HG02798 (cell line): Measurements from ENCODE around the gene GBX2.
"Not testable (repeated sequence)": the region's sequence is repeated elsewhere in the genome, so short reads cannot be mapped to it uniquely, and the experiment has no call there.

ENCODE experiments used
- ATAC-seq: cut with Tn5 transposase; IDR thresholded peaks from one replicate; pipeline ENCODE4 v1.9.1; 2021; ENCODE audit warnings: mild to moderate bottlenecking; ENCODE audit not compliant: unreplicated experiment, poor library complexity

GBX2 gene

DNA sequence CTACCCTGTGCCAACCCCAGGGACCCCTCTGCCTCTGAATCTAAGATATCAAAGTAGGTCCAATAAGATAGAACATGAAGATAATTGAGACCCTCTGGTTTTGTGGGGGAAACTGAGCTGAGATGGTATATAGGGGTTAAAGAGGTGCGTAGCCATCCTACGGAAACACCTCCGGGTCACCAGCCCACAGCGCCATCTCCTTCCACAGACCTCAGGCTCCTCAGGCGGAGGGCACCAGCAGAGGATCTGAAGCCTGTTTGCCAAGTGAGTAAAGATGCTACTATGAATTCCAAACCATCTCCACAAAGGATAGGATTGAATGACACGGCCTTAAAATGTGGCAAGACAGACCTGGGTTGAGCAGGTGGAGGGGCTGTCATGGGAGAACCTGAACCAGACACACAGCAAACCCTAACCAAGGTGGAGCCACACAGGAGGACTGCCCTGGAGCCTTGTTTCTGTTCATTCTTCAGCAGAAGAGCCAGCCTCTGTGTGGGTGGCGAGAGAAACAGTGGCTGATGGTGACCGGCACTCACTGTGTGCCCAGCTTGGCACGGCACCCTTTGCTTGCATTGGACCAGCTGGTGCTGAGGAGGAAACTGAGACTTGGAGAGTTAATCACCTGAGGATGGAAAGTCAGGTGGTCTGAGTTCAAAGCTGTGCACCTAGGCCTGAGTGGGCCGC, 10.2 kb downstream of the GBX2 start:
- no peak for ATAC-seq

DNA sequence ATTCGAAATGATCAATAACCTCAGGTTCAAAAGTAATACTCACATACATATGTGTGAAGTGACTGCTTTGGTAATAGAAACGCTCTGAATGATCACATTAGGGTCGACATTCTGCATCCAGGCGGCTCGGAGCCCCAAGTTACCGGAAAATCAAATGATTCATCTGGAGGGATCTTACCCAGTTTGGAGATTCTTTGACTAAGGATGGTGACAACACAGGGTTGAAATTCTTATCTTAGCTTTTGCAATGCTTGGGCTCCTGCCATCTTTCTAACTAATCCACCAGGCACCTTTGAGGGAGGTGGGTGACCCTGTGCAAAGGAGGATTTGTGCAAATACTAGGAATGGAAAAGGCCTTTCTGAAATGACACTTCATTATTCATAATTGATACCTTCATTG, 10.8 kb downstream of the GBX2 start:
- no peak for ATAC-seq

GRCh38 chr2:236156860-236157194, 11.4 kb downstream of the GBX2 start:
- ATAC-seq: no peak

GRCh38 chr2:236156095-236156859, 11.9 kb downstream of the GBX2 start:
- ATAC-seq: no peak

GRCh38 chr2:236155406-236155805, 12.8 kb downstream of the GBX2 start:
- no peak for ATAC-seq

GRCh38 chr2:236146436-236146835, 21.8 kb downstream of the GBX2 start:
- no peak for ATAC-seq

- ATAC-seq: no peak
These were observed 24.4 kb downstream of the GBX2 start for GRCh38 chr2:236143811-236144210.

GRCh38 chr2:236141616-236142015, 26.6 kb downstream of the GBX2 start:
- not testable (repeated sequence) for ATAC-seq

DNA sequence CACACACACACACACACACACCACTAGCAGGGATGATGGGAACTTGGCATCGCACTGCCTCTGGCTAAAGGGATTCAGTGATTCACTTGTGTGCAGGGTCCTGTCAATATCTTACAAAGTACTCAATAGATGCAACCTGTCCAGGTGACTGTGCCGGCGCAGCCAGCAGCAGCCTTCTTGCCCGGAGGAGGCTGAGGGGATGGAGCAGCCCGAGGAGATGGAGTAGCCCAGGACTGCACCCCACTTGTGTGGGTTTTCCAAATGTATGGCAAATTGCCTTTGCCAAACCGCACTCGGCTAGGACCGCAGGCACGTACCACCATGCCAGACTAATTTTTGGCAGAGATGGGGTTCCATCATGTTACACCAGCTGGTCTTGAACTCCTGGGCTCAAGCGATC, 31.1 kb downstream of the GBX2 start:
- no peak for ATAC-seq

DNA sequence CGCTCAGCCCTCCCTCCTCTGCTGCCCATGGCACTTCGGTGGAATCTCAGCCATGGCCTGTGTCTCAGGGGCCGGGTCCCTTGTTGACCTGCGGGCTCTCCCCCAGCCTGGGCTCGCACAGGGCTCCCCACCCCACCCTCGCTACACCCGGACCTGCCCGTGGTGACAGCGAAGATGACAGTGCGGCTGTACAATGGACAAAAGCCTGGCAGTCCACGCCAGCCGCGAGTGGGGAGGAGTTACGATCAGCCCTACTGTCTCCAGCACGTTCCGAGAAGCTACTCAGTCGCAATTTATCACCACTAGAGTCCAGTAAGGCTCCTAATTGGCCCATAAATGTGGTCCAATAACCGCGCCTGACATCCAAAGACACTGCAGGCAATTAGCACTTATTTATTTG, 31.6 kb downstream of the GBX2 start:
- ATAC-seq: no peak

GRCh38 chr2:236133410-236134012, 34.7 kb downstream of the GBX2 start:
- ATAC-seq: no peak

DNA sequence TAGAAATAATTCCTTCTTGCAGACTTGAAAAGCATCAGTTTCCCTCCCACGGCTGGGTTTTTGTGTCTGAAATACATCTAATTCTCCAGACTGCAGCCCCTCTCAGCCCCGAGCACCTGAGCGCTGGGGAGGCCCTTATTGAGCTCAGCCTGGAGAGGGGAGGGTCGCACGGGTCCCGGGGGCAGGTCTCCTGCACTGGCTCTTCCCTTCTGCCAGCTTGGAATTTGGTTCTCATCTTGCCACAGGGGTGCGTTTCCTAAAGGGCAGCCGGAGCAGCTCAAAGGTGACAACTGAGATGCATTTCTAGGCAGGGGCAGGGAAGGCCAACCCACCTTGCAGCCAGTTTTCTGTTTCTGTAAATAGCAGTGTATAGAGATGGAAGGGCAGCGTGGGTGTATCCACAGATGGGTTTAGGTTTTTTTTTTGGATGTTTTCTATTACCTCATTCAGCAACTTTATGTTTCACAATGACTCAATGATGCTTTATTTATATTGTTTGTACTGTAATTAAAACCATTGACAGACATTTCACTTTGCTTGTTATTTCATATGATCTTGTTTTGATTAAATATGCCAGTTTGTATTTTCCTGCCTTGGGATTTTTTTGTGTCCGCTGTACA, 37.0 kb downstream of the GBX2 start:
- ATAC-seq: no peak

GRCh38 chr2:236130349-236130998, 37.7 kb downstream of the GBX2 start:
- ATAC-seq: no peak

- no peak for ATAC-seq
These were observed 38.3 kb downstream of the GBX2 start for GRCh38 chr2:236129935-236130334.

GRCh38 chr2:236128321-236128720, 39.9 kb downstream of the GBX2 start:
- no peak for ATAC-seq

GRCh38 chr2:236127010-236127409, 41.2 kb downstream of the GBX2 start:
- no peak for ATAC-seq

DNA sequence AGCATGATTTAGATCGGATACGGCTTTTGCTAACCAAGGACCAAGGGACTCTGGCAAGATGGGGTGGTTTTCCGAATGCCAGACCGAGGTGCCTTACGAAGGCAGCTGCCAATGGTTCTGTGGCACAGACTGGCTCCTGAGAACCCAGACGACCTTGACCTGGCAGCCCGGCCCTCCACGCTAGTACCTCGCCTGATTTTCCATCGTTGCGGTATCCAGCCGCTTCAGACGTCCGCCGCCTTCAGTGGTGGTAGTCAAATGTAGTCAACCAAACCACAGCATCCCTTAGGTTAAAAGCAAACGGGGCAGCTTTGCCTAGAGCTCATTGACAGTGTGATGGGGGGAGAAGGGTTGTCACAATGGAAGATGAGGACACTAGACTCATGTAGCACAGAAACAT, 42.6 kb downstream of the GBX2 start:
- ATAC-seq: no peak

- ATAC-seq: no peak
These were observed 43.8 kb downstream of the GBX2 start for GRCh38 chr2:236124182-236124893.

DNA sequence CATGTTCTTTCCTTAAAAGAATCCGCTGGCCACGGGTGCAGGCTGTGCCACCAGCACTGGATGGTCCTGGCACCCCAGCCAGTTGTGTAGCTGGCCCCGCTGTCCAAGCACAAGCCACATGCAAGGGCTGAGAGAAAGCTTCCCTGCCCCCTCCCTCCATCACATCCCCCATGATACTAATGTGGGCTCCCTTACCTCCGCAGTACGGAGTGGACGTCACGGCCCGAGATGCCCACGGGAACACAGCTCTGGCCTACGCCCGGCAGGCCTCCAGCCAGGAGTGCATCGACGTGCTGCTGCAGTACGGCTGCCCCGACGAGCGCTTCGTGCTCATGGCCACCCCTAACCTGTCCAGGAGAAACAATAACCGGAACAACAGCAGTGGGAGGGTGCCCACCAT, 44.5 kb downstream of the GBX2 start:
- ATAC-seq: no peak

- ATAC-seq: no peak
These were observed 46.0 kb downstream of the GBX2 start for GRCh38 chr2:236122236-236122635.
